Measurements from ENCODE around the gene TMEM131. TPM values are rescaled to one million over a fixed set of nuclear protein-coding genes. Genes with fewer than 3 reads are reported as not detected.

TMEM131 gene
- total RNA-seq, 1 donor from 2014 or later: 20.0 TPM

GRCh38 chr2:97707362-97708047 is 288.2 kb downstream of the TMEM131 start:
- Histone ChIP-seq H3K9me3 (no peaks in the 10 kb centered on the region), H3K27me3 (no peaks in the 10 kb centered on the region), H3K36me3 (no peaks in the 10 kb centered on the region), H3K4me3 (no peak overlapping the region), H3K27ac (no peak overlapping the region), H3K4me1 (no peaks in the 10 kb centered on the region)
- DNase-seq (ENCODE audit: low spot score in 2 of 2): peak in 1 of 2 donors; percentile 53
- intact Hi-C loops (cut with DNase I): no loop called here
- TF ChIP-seq CTCF (IDR thresholded peaks at IDR 0.05): no peak

- intact Hi-C loops (cut with DNase I): no loop called here
These were observed 288.9 kb downstream of the TMEM131 start for GRCh38 chr2:97706708-97707345.

More at GRCh38 chr2:97706708-97707345, 288.9 kb downstream of the TMEM131 start:
- DNase-seq (ENCODE audit: low spot score in 2 of 2): peak in 1 of 2 donors; percentile 9
- no peak overlapping the region for H3K27ac ChIP-seq
- H3K4me1 ChIP-seq: no peaks in the 10 kb centered on the region
- H3K4me3 ChIP-seq: no peak overlapping the region
- H3K36me3 ChIP-seq: no peaks in the 10 kb centered on the region
- no peaks in the 10 kb centered on the region for H3K27me3 ChIP-seq
- H3K9me3 ChIP-seq: no peaks in the 10 kb centered on the region
- TF ChIP-seq CTCF (IDR thresholded peaks at IDR 0.05): no peak

Other genes starting within 250 kb of the TMEM131 start
- not detected for gene VWA3B, start 91.2 kb upstream of the TMEM131 start, total RNA-seq

All from ascending aorta (tissue), 2 donors.